ENCODE measurements around the gene MDK. TPM values are rescaled to one million over a fixed set of nuclear protein-coding genes. Genes with fewer than 3 reads are reported as not detected.

The MDK gene
- total and polyA plus RNA-seq, 2 of the 13 experiments (the other 11 are each of a cell fraction or from before 2014, with no cell fraction given) = 312 to 407 TPM

DNA sequence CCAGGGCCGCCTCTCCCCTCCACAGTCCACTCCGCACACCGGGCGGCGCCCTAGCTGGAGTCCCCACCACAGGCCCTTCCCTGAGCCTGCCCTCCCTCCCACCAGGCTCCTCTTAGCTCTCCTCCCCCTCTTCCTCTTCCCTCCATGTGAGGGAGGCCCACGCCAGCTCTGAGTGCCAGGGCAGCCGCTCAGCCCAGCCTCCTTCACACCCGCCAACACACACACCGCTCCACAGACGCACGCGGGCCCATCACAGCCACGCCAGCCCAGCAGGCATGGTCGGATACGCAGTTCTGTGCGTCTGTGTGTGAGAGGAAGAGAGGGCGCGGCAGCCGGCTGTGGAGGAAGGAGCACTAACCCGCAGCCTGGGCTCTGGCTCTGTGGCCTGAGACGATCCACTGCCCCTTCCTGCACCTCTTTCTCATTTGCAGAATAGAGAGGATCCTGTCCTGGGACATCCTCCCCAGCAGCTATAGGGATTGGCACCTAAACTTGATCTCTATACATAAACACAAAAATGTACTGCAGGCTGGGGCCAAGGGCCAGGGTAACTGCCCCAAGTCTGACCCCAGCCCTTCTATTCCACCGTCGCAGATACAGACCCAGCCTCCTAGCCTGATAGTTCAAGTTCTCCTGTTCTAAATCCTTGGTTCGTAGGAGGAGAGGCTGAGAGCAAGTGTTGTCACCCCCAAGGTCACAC is 6.6 kb downstream of the MDK start (continued):
- TF ChIP-seq REST (IDR thresholded peaks at IDR 0.05; ENCODE audit: borderline replicate concordance in 1 of 2, low read depth in 1 of 2, low read length in 2 of 2) (no peak), ZNF883 (CRISPR knock-in tag; IDR thresholded peaks at IDR 0.05; ENCODE audit: not compliant biosample characterization) (peak; percentile 35), U2AF2 (IDR thresholded peaks at IDR 0.05; ENCODE audit: low read depth, low read length) (no peak), MIER2 (CRISPR knock-in tag; IDR thresholded peaks at IDR 0.05) (0 out of 2 replicates have a peak, but pooled peaks have one; percentile 8), SOX6 (IDR thresholded peaks at IDR 0.05) (no peak), SOX6 (CRISPR knock-in tag; IDR thresholded peaks at IDR 0.05) (peak; percentile 1; the same call in 1 of the 2 replicates), USF2 (IDR thresholded peaks at IDR 0.05; ENCODE audit: low read depth, low read length) (no peak), USF2 (CRISPR knock-in tag; IDR thresholded peaks at IDR 0.05; ENCODE audit: borderline replicate concordance) (no peak), MZF1 (CRISPR knock-in tag; IDR thresholded peaks at IDR 0.05; ENCODE audit: borderline replicate concordance) (no peak), ZSCAN20 (CRISPR knock-in tag; IDR thresholded peaks at IDR 0.05; ENCODE audit: borderline replicate concordance) (no peak), REXO4 (CRISPR knock-in tag; IDR thresholded peaks at IDR 0.05; ENCODE audit: borderline replicate concordance) (no peak)
- TF ChIP-seq, protein P1, sequence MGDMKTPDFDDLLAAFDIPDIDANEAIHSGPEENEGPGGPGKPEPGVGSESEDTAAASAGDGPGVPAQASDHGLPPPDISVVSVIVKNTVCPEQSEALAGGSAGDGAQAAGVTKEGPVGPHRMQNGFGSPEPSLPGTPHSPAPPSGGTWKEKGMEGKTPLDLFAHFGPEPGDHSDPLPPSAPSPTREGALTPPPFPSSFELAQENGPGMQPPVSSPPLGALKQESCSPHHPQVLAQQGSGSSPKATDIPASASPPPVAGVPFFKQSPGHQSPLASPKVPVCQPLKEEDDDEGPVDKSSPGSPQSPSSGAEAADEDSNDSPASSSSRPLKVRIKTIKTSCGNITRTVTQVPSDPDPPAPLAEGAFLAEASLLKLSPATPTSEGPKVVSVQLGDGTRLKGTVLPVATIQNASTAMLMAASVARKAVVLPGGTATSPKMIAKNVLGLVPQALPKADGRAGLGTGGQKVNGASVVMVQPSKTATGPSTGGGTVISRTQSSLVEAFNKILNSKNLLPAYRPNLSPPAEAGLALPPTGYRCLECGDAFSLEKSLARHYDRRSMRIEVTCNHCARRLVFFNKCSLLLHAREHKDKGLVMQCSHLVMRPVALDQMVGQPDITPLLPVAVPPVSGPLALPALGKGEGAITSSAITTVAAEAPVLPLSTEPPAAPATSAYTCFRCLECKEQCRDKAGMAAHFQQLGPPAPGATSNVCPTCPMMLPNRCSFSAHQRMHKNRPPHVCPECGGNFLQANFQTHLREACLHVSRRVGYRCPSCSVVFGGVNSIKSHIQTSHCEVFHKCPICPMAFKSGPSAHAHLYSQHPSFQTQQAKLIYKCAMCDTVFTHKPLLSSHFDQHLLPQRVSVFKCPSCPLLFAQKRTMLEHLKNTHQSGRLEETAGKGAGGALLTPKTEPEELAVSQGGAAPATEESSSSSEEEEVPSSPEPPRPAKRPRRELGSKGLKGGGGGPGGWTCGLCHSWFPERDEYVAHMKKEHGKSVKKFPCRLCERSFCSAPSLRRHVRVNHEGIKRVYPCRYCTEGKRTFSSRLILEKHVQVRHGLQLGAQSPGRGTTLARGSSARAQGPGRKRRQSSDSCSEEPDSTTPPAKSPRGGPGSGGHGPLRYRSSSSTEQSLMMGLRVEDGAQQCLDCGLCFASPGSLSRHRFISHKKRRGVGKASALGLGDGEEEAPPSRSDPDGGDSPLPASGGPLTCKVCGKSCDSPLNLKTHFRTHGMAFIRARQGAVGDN (CRISPR knock-in tag; IDR thresholded peaks at IDR 0.05) = peak; percentile 55
- TF ChIP-seq, protein P2, sequence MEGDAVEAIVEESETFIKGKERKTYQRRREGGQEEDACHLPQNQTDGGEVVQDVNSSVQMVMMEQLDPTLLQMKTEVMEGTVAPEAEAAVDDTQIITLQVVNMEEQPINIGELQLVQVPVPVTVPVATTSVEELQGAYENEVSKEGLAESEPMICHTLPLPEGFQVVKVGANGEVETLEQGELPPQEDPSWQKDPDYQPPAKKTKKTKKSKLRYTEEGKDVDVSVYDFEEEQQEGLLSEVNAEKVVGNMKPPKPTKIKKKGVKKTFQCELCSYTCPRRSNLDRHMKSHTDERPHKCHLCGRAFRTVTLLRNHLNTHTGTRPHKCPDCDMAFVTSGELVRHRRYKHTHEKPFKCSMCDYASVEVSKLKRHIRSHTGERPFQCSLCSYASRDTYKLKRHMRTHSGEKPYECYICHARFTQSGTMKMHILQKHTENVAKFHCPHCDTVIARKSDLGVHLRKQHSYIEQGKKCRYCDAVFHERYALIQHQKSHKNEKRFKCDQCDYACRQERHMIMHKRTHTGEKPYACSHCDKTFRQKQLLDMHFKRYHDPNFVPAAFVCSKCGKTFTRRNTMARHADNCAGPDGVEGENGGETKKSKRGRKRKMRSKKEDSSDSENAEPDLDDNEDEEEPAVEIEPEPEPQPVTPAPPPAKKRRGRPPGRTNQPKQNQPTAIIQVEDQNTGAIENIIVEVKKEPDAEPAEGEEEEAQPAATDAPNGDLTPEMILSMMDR (CRISPR knock-in tag; IDR thresholded peaks at IDR 0.05) = peak; percentile 42

All from HepG2 (cell line).